IPS-11a (cell line): ENCODE measurements around the gene IDH3A.

Experiments
- H3K4me3 ChIP-seq: one replicate; pipeline ENCODE4 v1.5.1; 2013; ENCODE audit warnings: low read depth, low read length, control low read depth

Gene IDH3A

GRCh38 chr15:78149068-78149804 is at the start of gene IDH3A:
TSS of gene IDH3A (plus strand) at chr15:78149362. CDS start at chr15:78149404, 42 bp downstream.
- H3K4me3 ChIP-seq, result peak within 1 kb of the TSS; percentile 67

GRCh38 chr15:78100886-78101285 is 48.3 kb upstream of the IDH3A start:
- no peak overlapping the region for H3K4me3 ChIP-seq

- H3K4me3 ChIP-seq, result no peak overlapping the region
Observed at GRCh38 chr15:78101423-78102105, 47.6 kb upstream of the IDH3A start.

GRCh38 chr15:78102211-78102610 is 47.0 kb upstream of the IDH3A start:
- no peak overlapping the region for H3K4me3 ChIP-seq

GRCh38 chr15:78102741-78103140 is 46.4 kb upstream of the IDH3A start:
- H3K4me3 ChIP-seq, result no peak overlapping the region

GRCh38 chr15:78103406-78104118 is 45.6 kb upstream of the IDH3A start:
- H3K4me3 ChIP-seq, result no peak overlapping the region

GRCh38 chr15:78104119-78104479 is 45.1 kb upstream of the IDH3A start:
- no peak overlapping the region for H3K4me3 ChIP-seq

- no peak overlapping the region for H3K4me3 ChIP-seq
Observed at GRCh38 chr15:78104566-78105475, 44.3 kb upstream of the IDH3A start.

- H3K4me3 ChIP-seq, result no peak overlapping the region
Observed at GRCh38 chr15:78105476-78106241, 43.5 kb upstream of the IDH3A start.

- H3K4me3 ChIP-seq, result no peak overlapping the region
Observed at GRCh38 chr15:78107471-78107870, 41.7 kb upstream of the IDH3A start.

GRCh38 chr15:78108300-78109084 is 40.7 kb upstream of the IDH3A start:
- no peak overlapping the region for H3K4me3 ChIP-seq

- H3K4me3 ChIP-seq, result no peak overlapping the region
Observed at GRCh38 chr15:78109156-78109555, 40.0 kb upstream of the IDH3A start.

GRCh38 chr15:78110096-78110495 is 39.1 kb upstream of the IDH3A start:
- no peak overlapping the region for H3K4me3 ChIP-seq

GRCh38 chr15:78110916-78111475 is 38.2 kb upstream of the IDH3A start:
- H3K4me3 ChIP-seq, result no peak overlapping the region

GRCh38 chr15:78111788-78112187 is 37.4 kb upstream of the IDH3A start:
- H3K4me3 ChIP-seq, result no peak overlapping the region

GRCh38 chr15:78112551-78112950 is 36.6 kb upstream of the IDH3A start:
- no peak overlapping the region for H3K4me3 ChIP-seq

- H3K4me3 ChIP-seq, result no peak overlapping the region
Observed at GRCh38 chr15:78120523-78120922, 28.6 kb upstream of the IDH3A start.

GRCh38 chr15:78125267-78125666 is 23.9 kb upstream of the IDH3A start:
- no peak overlapping the region for H3K4me3 ChIP-seq

- H3K4me3 ChIP-seq, result no peak overlapping the region
Observed at GRCh38 chr15:78127882-78128281, 21.3 kb upstream of the IDH3A start.
